Mammary epithelial cell (primary cell): ENCODE results near the gene MRPL2.

Source experiments
- CTCF ChIP-seq, 2 donors: IDR thresholded peaks in 1 of 2; conservative IDR thresholded peaks in 1 of 2; 2 replicates each; pipeline ENCODE4 v1.5.1; 2011 to 2012; ENCODE audit warnings: inconsistent platforms in 2 of 2, low read length in 2 of 2, mild to moderate bottlenecking in 2 of 2, control low read depth in 1 of 2, low read depth in 1 of 2; ENCODE audit not compliant: insufficient read depth in 1 of 2; ENCODE audit errors: extremely low read depth in 1 of 2
- EZH2 ChIP-seq: IDR thresholded peaks from 2 replicates; pipeline ENCODE4 v1.6.1; 2012; ENCODE audit warnings: low read length, inconsistent platforms, borderline replicate concordance

GRCh38 chr6:43093436-43094289 lies 34.4 kb upstream of the MRPL2 start:
- no peak for TF ChIP-seq CTCF (conservative IDR thresholded peaks at IDR 0.05 in 1 of 2, IDR thresholded peaks at IDR 0.05 in 1 of 2; ENCODE audit: extremely low read depth in 1 of 2, insufficient read depth in 1 of 2, low read depth in 1 of 2, low read length in 2 of 2)
- TF ChIP-seq EZH2 = no peak
